ENCODE measurements around the gene KCTD17.

Gene KCTD17

GRCh38 chr22:37107816-37108621 lies 56.5 kb downstream of the KCTD17 start:
- DNase-seq: no peak

GRCh38 chr22:37109242-37109917 lies 57.8 kb downstream of the KCTD17 start, which contains the start of gene TMPRSS6:
TMPRSS6 (minus strand) TSS chr22:37109713; CDS start chr22:37103417, 6,296 bp downstream.
- DNase-seq: no peak

GRCh38 chr22:37111156-37111717 lies 59.7 kb downstream of the KCTD17 start:
- DNase-seq: no peak

- no peak for DNase-seq
Measured at GRCh38 chr22:37112084-37112728, 60.7 kb downstream of the KCTD17 start.
